ENCODE results near the gene OR4E1.
"Not testable (repeated sequence)": the region's sequence is repeated elsewhere in the genome, so short reads cannot be mapped to it uniquely, and the experiment has no call there.

The OR4E1 gene

GRCh38 chr14:21653331-21653885, 20.2 kb downstream of the OR4E1 start, which contains the start of gene OR4E2:
Gene OR4E2 (plus strand): TSS chr14:21653835. CDS start chr14:21665083, 11,248 bp downstream.
- no peak for DNase-seq (ENCODE audit: low read depth in 4 of 4, low spot score in 1 of 4)

DNA sequence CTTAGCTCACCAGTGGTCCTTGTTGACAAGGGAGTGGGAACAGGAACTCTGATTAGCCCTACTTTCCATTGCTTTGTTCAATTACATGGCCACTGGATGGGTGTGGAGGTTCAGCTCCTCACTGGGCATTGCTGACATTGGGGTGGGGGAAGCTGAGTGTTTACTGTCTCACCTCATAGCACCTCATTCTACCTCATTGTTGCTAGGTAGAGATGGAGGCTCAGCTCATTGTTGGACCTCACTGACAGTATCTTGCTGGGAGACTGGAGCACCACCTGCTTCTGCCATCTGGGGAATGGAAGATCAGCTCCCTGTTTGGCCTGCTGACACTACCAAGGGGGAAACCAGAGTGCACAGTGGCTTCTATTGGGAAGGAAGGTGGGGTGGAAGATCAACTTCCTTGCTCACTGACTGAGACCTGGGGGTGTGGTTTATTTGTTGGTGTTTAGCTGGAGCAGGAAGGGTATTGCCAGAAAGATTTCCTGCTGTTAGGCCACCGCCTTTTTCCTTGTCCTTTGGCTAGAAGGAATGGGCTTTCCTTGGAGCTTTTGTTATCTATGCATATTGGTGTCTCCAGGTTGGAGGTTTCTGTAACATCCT, 21.3 kb downstream of the OR4E1 start:
- DNase-seq (ENCODE audit: low read depth in 4 of 4, low spot score in 1 of 4): no peak

DNA sequence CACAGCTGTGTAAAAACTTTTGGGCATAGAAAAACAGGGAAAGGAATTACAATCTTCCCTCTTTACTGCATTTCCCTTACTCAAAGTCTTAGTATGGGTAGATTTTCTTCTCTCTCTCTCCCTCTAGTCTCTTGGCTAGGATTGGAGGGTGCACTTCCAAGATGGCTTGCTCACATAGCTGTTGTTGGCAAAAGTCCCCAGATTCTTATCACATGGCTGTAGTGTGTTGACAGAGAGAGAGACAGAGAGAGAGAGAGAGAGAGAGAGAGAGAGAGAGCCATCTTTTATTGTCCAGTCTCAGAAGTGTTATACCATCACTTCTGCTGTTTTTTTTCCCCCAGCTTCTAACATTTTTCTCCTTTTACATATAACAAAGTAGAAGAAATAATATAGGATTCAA, 26.2 kb downstream of the OR4E1 start:
- DNase-seq (ENCODE audit: low read depth in 4 of 4, low spot score in 1 of 4): no peak

- no peak for DNase-seq (ENCODE audit: low read depth in 4 of 4, low spot score in 1 of 4)
Measured at GRCh38 chr14:21643407-21643806, 30.2 kb downstream of the OR4E1 start.

DNA sequence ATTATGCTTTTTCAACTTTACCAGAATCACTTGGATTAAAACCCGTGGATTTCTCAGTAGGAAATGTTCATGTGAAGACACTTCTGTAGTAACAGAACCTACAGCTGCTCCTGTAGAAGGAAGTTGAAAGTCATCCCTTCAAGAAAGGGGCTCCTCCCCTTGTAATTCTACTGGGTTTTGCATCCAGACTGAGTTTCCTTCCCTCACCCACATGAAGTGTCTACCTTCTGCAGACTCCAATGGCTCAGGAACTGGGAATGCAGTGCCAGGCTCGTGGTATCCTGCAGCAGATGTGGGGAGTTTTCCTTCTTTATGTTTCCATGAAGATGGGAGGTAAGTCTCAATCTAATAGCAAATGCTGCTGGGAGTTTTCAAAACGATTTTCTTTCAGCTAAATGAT, 30.9 kb downstream of the OR4E1 start:
- DNase-seq (ENCODE audit: low read depth in 4 of 4, low spot score in 1 of 4): no peak

- DNase-seq (ENCODE audit: low read depth in 4 of 4, low spot score in 1 of 4): no peak
Measured at GRCh38 chr14:21634840-21635239, 38.8 kb downstream of the OR4E1 start, which contains the start of gene OR10G2. Gene OR10G2 (minus strand): TSS chr14:21634940. CDS start chr14:21634842, 98 bp downstream.

- no peak for DNase-seq (ENCODE audit: low read depth in 4 of 4, low spot score in 1 of 4)
Measured at GRCh38 chr14:21631084-21631483, 42.5 kb downstream of the OR4E1 start.

GRCh38 chr14:21630503-21630902, 43.1 kb downstream of the OR4E1 start:
- not testable (repeated sequence) for DNase-seq (ENCODE audit: low read depth in 4 of 4, low spot score in 1 of 4)

- DNase-seq (ENCODE audit: low read depth in 4 of 4, low spot score in 1 of 4): no peak
Measured at GRCh38 chr14:21626491-21627230, 47.0 kb downstream of the OR4E1 start.
